Activated naive CD4-positive, alpha-beta T cell treated with anti-CD3 and anti-CD28 coated beads, Interleukin-2, amount 50 U/mL, for 16 hours (primary cell): ENCODE results near the gene IL3RA.
"Not testable (repeated sequence)": the region's sequence is repeated elsewhere in the genome, so short reads cannot be mapped to it uniquely, and the experiment has no call there.

Experiments used
- DNase-seq: peaks from one replicate; pipeline ENCODE4 v3.0.0-alpha.2; 2020

The IL3RA gene

GRCh38 chrX:1336331-1336943 is at the start of gene IL3RA:
IL3RA (plus strand) TSS chrX:1336785; CDS start chrX:1341766, 4,981 bp downstream.
- no peak for DNase-seq

- DNase-seq, result no peak
These were observed 47.0 kb upstream of the IL3RA start for GRCh38 chrX:1289535-1289934.

GRCh38 chrX:1291110-1291740 is 45.4 kb upstream of the IL3RA start:
- no peak for DNase-seq

GRCh38 chrX:1292575-1293290 is 43.9 kb upstream of the IL3RA start:
- no peak for DNase-seq

- DNase-seq, result no peak
These were observed 42.1 kb upstream of the IL3RA start for GRCh38 chrX:1294301-1295067.

- DNase-seq, result no peak
These were observed 41.0 kb upstream of the IL3RA start for GRCh38 chrX:1295550-1295949.

GRCh38 chrX:1297591-1297990 is 39.0 kb upstream of the IL3RA start:
- not testable (repeated sequence) for DNase-seq

- DNase-seq, result no peak
These were observed 36.1 kb upstream of the IL3RA start for GRCh38 chrX:1300449-1300848.

- no peak for DNase-seq
These were observed 31.2 kb upstream of the IL3RA start for GRCh38 chrX:1305411-1305810.

GRCh38 chrX:1306909-1307625 is 29.5 kb upstream of the IL3RA start:
- no peak for DNase-seq

- no peak for DNase-seq
These were observed 28.8 kb upstream of the IL3RA start for GRCh38 chrX:1307626-1308340.

GRCh38 chrX:1308476-1308875 is 28.1 kb upstream of the IL3RA start:
- no peak for DNase-seq

GRCh38 chrX:1308917-1309316 is 27.7 kb upstream of the IL3RA start:
- DNase-seq, result not testable (repeated sequence)

- no peak for DNase-seq
These were observed 22.8 kb upstream of the IL3RA start for GRCh38 chrX:1313788-1314187.

- no peak for DNase-seq
These were observed 20.1 kb upstream of the IL3RA start for GRCh38 chrX:1316527-1316926.

- DNase-seq, result no peak
These were observed 14.9 kb upstream of the IL3RA start for GRCh38 chrX:1321674-1322073.

GRCh38 chrX:1322393-1322792 is 14.2 kb upstream of the IL3RA start:
- no peak for DNase-seq

GRCh38 chrX:1323315-1323714 is 13.3 kb upstream of the IL3RA start:
- DNase-seq, result peak; percentile 49

- DNase-seq, result no peak
These were observed 11.0 kb upstream of the IL3RA start for GRCh38 chrX:1325515-1326116.

GRCh38 chrX:1327651-1328304 is 8.8 kb upstream of the IL3RA start:
- no peak for DNase-seq

- DNase-seq, result no peak
These were observed 6.0 kb upstream of the IL3RA start for GRCh38 chrX:1330605-1331004.
